BLaER1 (cell line): ENCODE data around the gene ASAP2.

Experiments
- H3K27ac ChIP-seq: shearing (Covaris generic); formaldehyde crosslinking; 2 replicates; pipeline ENCODE4 v1.8.1; 2022
- H3K27me3 ChIP-seq: shearing (Covaris generic); formaldehyde crosslinking; 2 replicates; pipeline ENCODE4 v1.8.1; 2022
- H3K36me3 ChIP-seq: shearing (Covaris generic); formaldehyde crosslinking; 2 replicates; pipeline ENCODE4 v1.8.1; 2022
- H3K4me1 ChIP-seq: shearing (Covaris generic); formaldehyde crosslinking; 2 replicates; pipeline ENCODE4 v1.8.1; 2022
- H3K4me2 ChIP-seq: shearing (Covaris generic); formaldehyde crosslinking; 2 replicates; pipeline ENCODE4 v1.8.1; 2022
- H3K4me3 ChIP-seq: shearing (Covaris generic); formaldehyde crosslinking; 2 replicates; pipeline ENCODE4 v1.8.1; 2022
- H3K9ac ChIP-seq: shearing (Covaris generic); formaldehyde crosslinking; 2 replicates; pipeline ENCODE4 v1.8.1; 2022
- H3K9me3 ChIP-seq: shearing (Covaris generic); formaldehyde crosslinking; 2 replicates; pipeline ENCODE4 v1.8.1; 2022
- H4K20me1 ChIP-seq: shearing (Covaris generic); formaldehyde crosslinking; 2 replicates; pipeline ENCODE4 v1.8.1; 2022
- Cebpa-rat ChIP-seq: shearing (Covaris generic); IDR thresholded peaks from 2 replicates; pipeline ENCODE4 v1.8.1; 2022

ASAP2 gene

GRCh38 chr2:9280224-9280623 lies 73.6 kb downstream of the ASAP2 start:
- H3K9me3 ChIP-seq = no peaks in the 10 kb centered on the region
- peak overlapping the region; percentile 33 for H3K4me2 ChIP-seq
- H3K9ac ChIP-seq = no peak overlapping the region
- H3K27ac ChIP-seq = no peak overlapping the region
- peaks cover 78% of the 10 kb centered on the region for H4K20me1 ChIP-seq
- peaks cover 82% of the 10 kb centered on the region for H3K4me1 ChIP-seq
- no peak overlapping the region for H3K4me3 ChIP-seq
- no peak for TF ChIP-seq Cebpa-rat
- H3K36me3 ChIP-seq = peaks cover 53% of the 10 kb centered on the region
- no peaks in the 10 kb centered on the region for H3K27me3 ChIP-seq

GRCh38 chr2:9281145-9281544 lies 74.5 kb downstream of the ASAP2 start:
- Histone ChIP-seq H3K9ac (peak overlapping the region; percentile 15; the same call in 1 of the 2 replicates), H4K20me1 (peaks cover 68% of the 10 kb centered on the region), H3K9me3 (no peaks in the 10 kb centered on the region), H3K4me2 (peak overlapping the region; percentile 37), H3K4me1 (peaks cover 79% of the 10 kb centered on the region), H3K27ac (no peak overlapping the region), H3K4me3 (no peak overlapping the region), H3K36me3 (peaks cover 56% of the 10 kb centered on the region), H3K27me3 (no peaks in the 10 kb centered on the region)
- no peak for TF ChIP-seq Cebpa-rat

- H3K9me3 ChIP-seq = peaks cover 3% of the 10 kb centered on the region; the same call in 1 of the 2 replicates
- no peaks in the 10 kb centered on the region for H3K27me3 ChIP-seq
- peaks cover 56% of the 10 kb centered on the region for H4K20me1 ChIP-seq
- H3K4me1 ChIP-seq = peaks cover 66% of the 10 kb centered on the region
- H3K4me3 ChIP-seq = no peak overlapping the region
- peaks cover 66% of the 10 kb centered on the region for H3K36me3 ChIP-seq
- H3K9ac ChIP-seq = peak overlapping the region; percentile 15; the same call in 1 of the 2 replicates
- H3K27ac ChIP-seq = no peak overlapping the region
- peak overlapping the region; percentile 37 for H3K4me2 ChIP-seq
- no peak for TF ChIP-seq Cebpa-rat
Observed at GRCh38 chr2:9282128-9283112, 75.8 kb downstream of the ASAP2 start.

GRCh38 chr2:9284521-9285297 lies 78.1 kb downstream of the ASAP2 start:
- Histone ChIP-seq H3K27me3 (no peaks in the 10 kb centered on the region), H3K9ac (no peak overlapping the region), H3K4me2 (peak overlapping the region; percentile 6; the same call in 1 of the 2 replicates), H3K36me3 (peaks cover 79% of the 10 kb centered on the region), H3K4me3 (no peak overlapping the region), H3K9me3 (peaks cover 3% of the 10 kb centered on the region; the same call in 1 of the 2 replicates), H4K20me1 (peaks cover 49% of the 10 kb centered on the region; the same call in 1 of the 2 replicates), H3K27ac (no peak overlapping the region), H3K4me1 (peaks cover 65% of the 10 kb centered on the region)
- no peak for TF ChIP-seq Cebpa-rat

- H3K9ac ChIP-seq = no peak overlapping the region
- H3K36me3 ChIP-seq = peaks cover 82% of the 10 kb centered on the region
- no peak overlapping the region for H3K4me3 ChIP-seq
- H3K4me1 ChIP-seq = peaks cover 65% of the 10 kb centered on the region
- peaks cover 3% of the 10 kb centered on the region; the same call in 1 of the 2 replicates for H3K9me3 ChIP-seq
- H4K20me1 ChIP-seq = peaks cover 49% of the 10 kb centered on the region; the same call in 1 of the 2 replicates
- no peaks in the 10 kb centered on the region for H3K27me3 ChIP-seq
- no peak overlapping the region for H3K27ac ChIP-seq
- H3K4me2 ChIP-seq = peak overlapping the region; percentile 6; the same call in 1 of the 2 replicates
- TF ChIP-seq Cebpa-rat = no peak
Observed at GRCh38 chr2:9285385-9285920, 78.8 kb downstream of the ASAP2 start.

- no peak for TF ChIP-seq Cebpa-rat
- Histone ChIP-seq H3K27me3 (no peaks in the 10 kb centered on the region), H4K20me1 (peaks cover 49% of the 10 kb centered on the region; the same call in 1 of the 2 replicates), H3K4me3 (no peak overlapping the region), H3K9me3 (peaks cover 3% of the 10 kb centered on the region; the same call in 1 of the 2 replicates), H3K4me2 (no peak overlapping the region), H3K9ac (no peak overlapping the region), H3K27ac (no peak overlapping the region), H3K36me3 (peaks cover 78% of the 10 kb centered on the region), H3K4me1 (peaks cover 65% of the 10 kb centered on the region)
Observed at GRCh38 chr2:9285921-9286320, 79.3 kb downstream of the ASAP2 start.

- Histone ChIP-seq H4K20me1 (peaks cover 52% of the 10 kb centered on the region), H3K27me3 (no peaks in the 10 kb centered on the region), H3K4me1 (peaks cover 65% of the 10 kb centered on the region), H3K9me3 (peaks cover 3% of the 10 kb centered on the region; the same call in 1 of the 2 replicates), H3K9ac (no peak overlapping the region), H3K4me2 (no peak overlapping the region), H3K4me3 (no peak overlapping the region), H3K36me3 (peaks cover 73% of the 10 kb centered on the region), H3K27ac (no peak overlapping the region)
- no peak for TF ChIP-seq Cebpa-rat
Observed at GRCh38 chr2:9286554-9287399, 80.2 kb downstream of the ASAP2 start.

- H3K4me1 ChIP-seq = peaks cover 65% of the 10 kb centered on the region
- H3K9ac ChIP-seq = no peak overlapping the region
- H3K4me2 ChIP-seq = no peak overlapping the region
- H4K20me1 ChIP-seq = peaks cover 57% of the 10 kb centered on the region
- no peak overlapping the region for H3K27ac ChIP-seq
- peaks cover 3% of the 10 kb centered on the region; the same call in 1 of the 2 replicates for H3K9me3 ChIP-seq
- no peaks in the 10 kb centered on the region for H3K27me3 ChIP-seq
- H3K36me3 ChIP-seq = peaks cover 73% of the 10 kb centered on the region
- no peak overlapping the region for H3K4me3 ChIP-seq
- TF ChIP-seq Cebpa-rat = no peak
Observed at GRCh38 chr2:9287400-9288045, 80.9 kb downstream of the ASAP2 start.
